ENCODE data around the gene JUND.

The JUND gene

GRCh38 chr19:18290302-18291018 lies 9.0 kb upstream of the JUND start:
- no peak overlapping the region for H3K4me3 ChIP-seq (ENCODE audit: low read length)
- no peak for TF ChIP-seq ZNF274 (IDR thresholded peaks at IDR 0.05; ENCODE audit: low read depth, low read length)

GRCh38 chr19:18289471-18290301 lies 8.3 kb upstream of the JUND start:
- no peak for TF ChIP-seq ZNF274 (IDR thresholded peaks at IDR 0.05; ENCODE audit: low read depth, low read length)
- no peak overlapping the region for H3K4me3 ChIP-seq (ENCODE audit: low read length)

GRCh38 chr19:18287836-18288772 lies 6.7 kb upstream of the JUND start:
- TF ChIP-seq ZNF274 (IDR thresholded peaks at IDR 0.05; ENCODE audit: low read depth, low read length) = no peak
- no peak overlapping the region for H3K4me3 ChIP-seq (ENCODE audit: low read length)

GRCh38 chr19:18286973-18287635 lies 5.7 kb upstream of the JUND start:
- no peak overlapping the region for H3K4me3 ChIP-seq (ENCODE audit: low read length)
- TF ChIP-seq ZNF274 (IDR thresholded peaks at IDR 0.05; ENCODE audit: low read depth, low read length) = no peak

GRCh38 chr19:18284712-18285360 lies 3.4 kb upstream of the JUND start:
- no peak for TF ChIP-seq ZNF274 (IDR thresholded peaks at IDR 0.05; ENCODE audit: low read depth, low read length)
- no peak overlapping the region for H3K4me3 ChIP-seq (ENCODE audit: low read length)

GRCh38 chr19:18283338-18283737 lies 1.9 kb upstream of the JUND start:
- H3K4me3 ChIP-seq (ENCODE audit: low read length) = no peak overlapping the region
- TF ChIP-seq ZNF274 (IDR thresholded peaks at IDR 0.05; ENCODE audit: low read depth, low read length) = no peak

GRCh38 chr19:18282788-18283141 lies 1.3 kb upstream of the JUND start:
- TF ChIP-seq ZNF274 (IDR thresholded peaks at IDR 0.05; ENCODE audit: low read depth, low read length) = no peak
- no peak overlapping the region; the same call in 1 of the 2 replicates for H3K4me3 ChIP-seq (ENCODE audit: low read length)

- peak overlapping the region; percentile 52; the same call in 1 of the 2 replicates for H3K4me3 ChIP-seq (ENCODE audit: low read length)
- no peak for TF ChIP-seq ZNF274 (IDR thresholded peaks at IDR 0.05; ENCODE audit: low read depth, low read length)
Observed at GRCh38 chr19:18282021-18282787, 782 bp upstream of the JUND start.

- peak overlapping the region; percentile 90 for H3K4me3 ChIP-seq (ENCODE audit: low read length)
- no peak for TF ChIP-seq ZNF274 (IDR thresholded peaks at IDR 0.05; ENCODE audit: low read depth, low read length)
Observed at GRCh38 chr19:18280247-18281081, 958 bp downstream of the JUND start.

- H3K4me3 ChIP-seq (ENCODE audit: low read length) = peak overlapping the region; percentile 90
- TF ChIP-seq ZNF274 (IDR thresholded peaks at IDR 0.05; ENCODE audit: low read depth, low read length) = no peak
Observed at GRCh38 chr19:18279516-18280246, 1.7 kb downstream of the JUND start.

- no peak for TF ChIP-seq ZNF274 (IDR thresholded peaks at IDR 0.05; ENCODE audit: low read depth, low read length)
- peak overlapping the region; percentile 61 for H3K4me3 ChIP-seq (ENCODE audit: low read length)
Observed at GRCh38 chr19:18279266-18279515, 2.2 kb downstream of the JUND start.

All from GM08714 (cell line).